Thyroid gland (tissue), 4 donors: Measurements from ENCODE around the gene CCDC148.

ENCODE experiments used
- POLR2A ChIP-seq, 2 donors: fragments of 450-650 bp; IDR thresholded peaks; one replicate each; pipeline ENCODE4 v1.6.1; 2017; ENCODE audit warnings: antibody characterized with exemption in 2 of 2, mild to moderate bottlenecking in 2 of 2, moderate library complexity in 1 of 2
- TF ChIP-seq, protein P1 (sequence below), 6 experiments: fragments of 200-600 bp in 3 of 6; fragments of 450-650 bp in 3 of 6; sonication (generic) in 3 of 6; IDR thresholded peaks; one replicate each; pipeline ENCODE4 v1.5.1; 2016 to 2019; ENCODE audit warnings: antibody characterized with exemption in 6 of 6, mild to moderate bottlenecking in 2 of 6, inconsistent platforms in 1 of 6, moderate library complexity in 1 of 6

DNA sequence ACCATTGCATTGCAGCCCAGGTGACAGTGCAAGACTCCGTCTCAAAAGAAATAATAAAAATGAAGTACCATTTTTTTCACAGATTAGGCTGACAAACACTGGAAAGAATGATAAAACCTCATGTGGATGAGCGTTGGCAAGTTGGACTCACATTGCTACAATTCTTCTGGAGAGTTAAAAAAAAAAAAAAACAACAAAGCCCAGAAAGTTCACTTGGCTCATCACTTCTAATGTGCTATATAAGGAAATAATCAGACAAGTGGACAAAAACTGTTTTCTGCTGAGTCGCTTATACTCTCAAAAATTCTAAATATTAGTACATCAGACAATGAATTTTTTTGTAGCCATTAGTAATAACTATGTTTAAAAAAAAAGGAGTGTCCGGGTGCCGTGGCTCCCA is 38.6 kb upstream of the CCDC148 start:
- TF ChIP-seq, protein P1, sequence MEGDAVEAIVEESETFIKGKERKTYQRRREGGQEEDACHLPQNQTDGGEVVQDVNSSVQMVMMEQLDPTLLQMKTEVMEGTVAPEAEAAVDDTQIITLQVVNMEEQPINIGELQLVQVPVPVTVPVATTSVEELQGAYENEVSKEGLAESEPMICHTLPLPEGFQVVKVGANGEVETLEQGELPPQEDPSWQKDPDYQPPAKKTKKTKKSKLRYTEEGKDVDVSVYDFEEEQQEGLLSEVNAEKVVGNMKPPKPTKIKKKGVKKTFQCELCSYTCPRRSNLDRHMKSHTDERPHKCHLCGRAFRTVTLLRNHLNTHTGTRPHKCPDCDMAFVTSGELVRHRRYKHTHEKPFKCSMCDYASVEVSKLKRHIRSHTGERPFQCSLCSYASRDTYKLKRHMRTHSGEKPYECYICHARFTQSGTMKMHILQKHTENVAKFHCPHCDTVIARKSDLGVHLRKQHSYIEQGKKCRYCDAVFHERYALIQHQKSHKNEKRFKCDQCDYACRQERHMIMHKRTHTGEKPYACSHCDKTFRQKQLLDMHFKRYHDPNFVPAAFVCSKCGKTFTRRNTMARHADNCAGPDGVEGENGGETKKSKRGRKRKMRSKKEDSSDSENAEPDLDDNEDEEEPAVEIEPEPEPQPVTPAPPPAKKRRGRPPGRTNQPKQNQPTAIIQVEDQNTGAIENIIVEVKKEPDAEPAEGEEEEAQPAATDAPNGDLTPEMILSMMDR (IDR thresholded peaks at IDR 0.05), result no peak
- TF ChIP-seq POLR2A (IDR thresholded peaks at IDR 0.05), result no peak
